Esophagus squamous epithelium (tissue), 4 donors: ENCODE results near the gene KCNG2.

Experiments used
- POLR2A ChIP-seq, 4 donors: fragments of 450-650 bp; IDR thresholded peaks; one replicate each; pipeline ENCODE4 v1.6.1; 2017; ENCODE audit warnings: antibody characterized with exemption in 4 of 4, mild to moderate bottlenecking in 4 of 4, moderate library complexity in 3 of 4
- TF ChIP-seq, protein P1 (sequence below), 6 experiments: fragments of 450-650 bp in 4 of 6; fragments of 200-600 bp in 2 of 6; sonication (generic) in 2 of 6; IDR thresholded peaks; one replicate each; pipeline ENCODE4 v1.5.1; 2016 to 2019; ENCODE audit warnings: antibody characterized with exemption in 6 of 6, mild to moderate bottlenecking in 4 of 6, moderate library complexity in 4 of 6

DNA sequence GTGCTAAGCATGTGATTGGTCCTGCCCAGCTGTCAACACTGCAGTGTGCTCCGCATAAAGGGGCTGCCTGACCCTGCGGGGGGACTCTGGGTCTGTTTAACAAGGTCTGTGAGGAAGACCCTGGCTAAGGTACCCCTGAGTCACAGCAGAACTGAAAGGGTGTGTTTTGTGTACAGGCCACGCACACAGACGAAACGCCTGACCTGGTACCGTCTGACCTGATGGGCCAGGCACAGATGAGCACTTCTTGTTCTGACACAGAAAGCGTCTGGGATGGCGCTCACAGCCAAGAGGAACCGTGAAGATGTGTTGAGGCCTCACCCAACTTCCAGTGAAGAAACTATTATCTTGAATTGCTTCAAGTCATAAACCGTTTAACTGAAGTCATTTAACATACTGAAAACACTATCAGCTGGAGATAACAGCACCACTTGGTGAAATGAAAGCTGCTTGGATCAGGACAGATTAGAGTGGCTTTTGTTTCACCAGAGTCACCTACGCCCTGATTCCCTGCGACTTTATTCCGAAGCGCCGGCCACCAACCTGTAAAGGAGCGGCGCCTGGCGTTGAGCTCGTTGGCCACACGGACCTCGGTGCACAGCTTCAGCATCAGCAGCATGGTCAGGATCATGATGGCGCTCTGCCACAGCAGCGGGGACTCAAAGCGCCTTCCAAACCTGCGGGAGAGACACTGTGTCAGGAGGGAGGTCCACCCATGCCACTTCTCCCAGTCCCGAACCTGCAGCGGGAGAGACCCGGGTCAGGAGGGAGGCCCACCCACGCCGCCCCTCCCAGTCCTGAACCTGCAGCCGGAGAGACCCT lies 145.3 kb downstream of the KCNG2 start:
- TF ChIP-seq, protein P1, sequence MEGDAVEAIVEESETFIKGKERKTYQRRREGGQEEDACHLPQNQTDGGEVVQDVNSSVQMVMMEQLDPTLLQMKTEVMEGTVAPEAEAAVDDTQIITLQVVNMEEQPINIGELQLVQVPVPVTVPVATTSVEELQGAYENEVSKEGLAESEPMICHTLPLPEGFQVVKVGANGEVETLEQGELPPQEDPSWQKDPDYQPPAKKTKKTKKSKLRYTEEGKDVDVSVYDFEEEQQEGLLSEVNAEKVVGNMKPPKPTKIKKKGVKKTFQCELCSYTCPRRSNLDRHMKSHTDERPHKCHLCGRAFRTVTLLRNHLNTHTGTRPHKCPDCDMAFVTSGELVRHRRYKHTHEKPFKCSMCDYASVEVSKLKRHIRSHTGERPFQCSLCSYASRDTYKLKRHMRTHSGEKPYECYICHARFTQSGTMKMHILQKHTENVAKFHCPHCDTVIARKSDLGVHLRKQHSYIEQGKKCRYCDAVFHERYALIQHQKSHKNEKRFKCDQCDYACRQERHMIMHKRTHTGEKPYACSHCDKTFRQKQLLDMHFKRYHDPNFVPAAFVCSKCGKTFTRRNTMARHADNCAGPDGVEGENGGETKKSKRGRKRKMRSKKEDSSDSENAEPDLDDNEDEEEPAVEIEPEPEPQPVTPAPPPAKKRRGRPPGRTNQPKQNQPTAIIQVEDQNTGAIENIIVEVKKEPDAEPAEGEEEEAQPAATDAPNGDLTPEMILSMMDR (IDR thresholded peaks at IDR 0.05): no peak
- no peak for TF ChIP-seq POLR2A (IDR thresholded peaks at IDR 0.05)
